Caco-2 (cell line): ENCODE results near the gene CAPN2. TPM values are rescaled to one million over a fixed set of nuclear protein-coding genes. Genes with fewer than 3 reads are reported as not detected.
A peak's percentile ranks its signal among the peaks of the same experiment; 100 is the strongest.

Experiments
- BruUV-seq: library from RNA; stranded (reverse); fragments of 400-500 nt; replicated peaks from 2 replicates; lab custom pipeline; 2021; lab: Mats Ljungman, UMichigan
- CTCF ChIA-PET: fragments of 300-600 bp; sonication (Branson Sonifier 250); formaldehyde crosslinking; loops from one replicate; lab custom pipeline; 2022; ENCODE audit warnings: antibody characterized with exemption; lab: Charles Lee
- POLR2A ChIA-PET: fragments of 300-600 bp; sonication (Branson Sonifier 250); formaldehyde crosslinking; loops from one replicate; lab custom pipeline; 2022; ENCODE audit warnings: antibody characterized with exemption; lab: Charles Lee
- DNase-seq, 2 experiments: peaks; one replicate each; pipeline versions ENCODE4 v3.0.0 to v3.0.0-alpha.2; 2020 to 2022
- H3K27me3 ChIP-seq: replicated peaks from 2 replicates; pipeline ENCODE4 v1.6.0; 2011; ENCODE audit warnings: low read length; ENCODE audit not compliant: control insufficient read depth, insufficient read depth
- H3K36me3 ChIP-seq: 2 replicates; pipeline ENCODE4 v1.5.1; 2011; ENCODE audit warnings: low read length; ENCODE audit not compliant: control insufficient read depth, insufficient read depth
- H3K4me1 ChIP-seq: fragments of 250-450 bp; sonication (Bioruptor Pico); 2 replicates; pipeline ENCODE4 v1.5.1; 2020; ENCODE audit warnings: mild to moderate bottlenecking
- H3K4me3 ChIP-seq: 2 replicates; pipeline ENCODE4 v1.5.1; 2011; ENCODE audit warnings: low read depth, mild to moderate bottlenecking, control low read depth, low read length
- H3K9me3 ChIP-seq: fragments of 250-450 bp; sonication (Bioruptor Pico); 2 replicates; pipeline ENCODE4 v1.5.1; 2020; ENCODE audit warnings: mild to moderate bottlenecking, moderate library complexity
- H3K27ac Mint-ChIP-seq: one replicate; pipeline ENCODE4 v1.8.0; 2022; ENCODE audit warnings: mixed read lengths; ENCODE audit not compliant: unreplicated experiment
- H3K27me3 Mint-ChIP-seq: one replicate; pipeline ENCODE4 v1.8.0; 2022; ENCODE audit warnings: mixed read lengths; ENCODE audit not compliant: insufficient read depth, unreplicated experiment
- H3K36me3 Mint-ChIP-seq: one replicate; pipeline ENCODE4 v1.8.0; 2022; ENCODE audit warnings: mild to moderate bottlenecking, mixed read lengths; ENCODE audit not compliant: insufficient read depth, unreplicated experiment
- H3K4me1 Mint-ChIP-seq: one replicate; pipeline ENCODE4 v1.8.0; 2022; ENCODE audit warnings: low read depth, mixed read lengths; ENCODE audit not compliant: unreplicated experiment
- H3K4me3 Mint-ChIP-seq: one replicate; pipeline ENCODE4 v1.8.0; 2022; ENCODE audit warnings: mild to moderate bottlenecking, moderate library complexity, mixed read lengths; ENCODE audit not compliant: unreplicated experiment
- H3K9me3 Mint-ChIP-seq: one replicate; pipeline ENCODE4 v1.8.0; 2022; ENCODE audit warnings: mixed read lengths; ENCODE audit not compliant: unreplicated experiment
- CTCF ChIP-seq, 2 experiments: fragments of 200-600 bp in 1 of 2; IDR thresholded peaks; 1 replicate in 1 of 2; 2 replicates in 1 of 2; pipeline versions ENCODE4 v1.5.1 to v1.8.0; 2011 to 2022; ENCODE audit warnings: antibody characterized with exemption in 1 of 2, control low read depth in 1 of 2, inconsistent platforms in 1 of 2, low read depth in 1 of 2, low read length in 1 of 2, mild to moderate bottlenecking in 1 of 2, moderate library complexity in 1 of 2; ENCODE audit not compliant: insufficient read depth in 1 of 2, severe bottlenecking in 1 of 2, unreplicated experiment in 1 of 2
- intact Hi-C: fragments of 100-400 bp; cut with micrococcal nuclease; formaldehyde crosslinking; loops from one replicate; pipeline ENCODE4 v1.10.0; 2022; ENCODE audit not compliant: unreplicated experiment
- total RNA-seq: library from RNA; stranded (reverse); gene quantifications from 2 replicates; pipeline ENCODE4 v1.2.3, GENCODE V29; 2022

The CAPN2 gene
- total RNA-seq, 1 experiment from 2014 or later = 157 TPM

DNA sequence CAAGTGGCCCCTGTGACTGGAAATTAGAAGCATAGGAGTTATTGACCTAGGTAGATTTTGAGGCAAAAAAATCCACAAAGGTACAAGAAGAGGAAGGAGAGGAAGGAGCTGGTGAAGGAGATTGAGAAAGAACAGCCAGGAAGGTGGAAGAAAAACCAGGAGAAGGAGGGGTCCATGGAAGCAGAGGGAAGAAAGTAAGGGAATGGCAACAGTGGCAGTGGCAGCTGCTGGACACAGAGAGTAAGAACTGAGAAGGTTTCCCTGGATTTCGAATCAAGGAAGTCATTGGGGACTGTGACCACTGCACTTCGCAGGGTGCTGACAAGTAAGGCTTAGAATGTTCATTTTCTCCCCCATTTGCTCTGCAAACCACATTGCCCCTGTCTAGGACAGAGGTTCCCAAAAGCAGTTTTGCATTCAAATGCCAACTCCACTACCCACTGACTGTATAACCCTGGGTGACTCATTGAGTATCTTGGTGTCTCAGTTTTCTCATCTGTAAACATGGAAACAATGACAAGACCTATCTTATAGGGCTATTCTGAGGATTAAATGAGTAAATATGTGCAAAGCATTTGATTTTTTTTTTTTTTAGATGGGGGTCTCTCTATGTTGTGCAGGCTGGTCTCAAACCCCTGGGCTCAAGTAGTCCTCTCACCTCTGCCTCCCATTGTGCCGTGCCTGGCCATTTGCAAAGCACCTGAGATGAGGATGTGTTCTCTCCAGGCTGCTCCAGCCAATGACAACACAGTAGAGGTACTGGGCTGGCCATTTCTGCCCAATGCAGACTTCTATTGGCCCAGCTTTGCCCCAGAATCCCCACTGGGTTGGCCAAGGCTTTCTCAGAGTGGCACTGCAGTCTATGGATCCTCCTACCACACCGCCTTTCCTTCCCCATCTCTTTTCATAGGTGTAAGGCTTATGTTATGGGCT is 9.3 kb upstream of the CAPN2 start:
- Histone ChIP-seq H3K36me3 (no peaks in the 10 kb centered on the region), H3K9me3 (no peaks in the 10 kb centered on the region), H3K4me3 (no peak overlapping the region), H3K27me3 (no peaks in the 10 kb centered on the region), H3K4me1 (peaks cover 55% of the 10 kb centered on the region)
- H3K4me3 Mint-ChIP-seq = no peak overlapping the region
- ChIA-PET CTCF (no interaction called here), POLR2A (no interaction called here)
- BruUV-seq = no TSS peak
- H3K27me3 Mint-ChIP-seq = no peaks in the 10 kb centered on the region
- H3K36me3 Mint-ChIP-seq = peaks cover 6% of the 10 kb centered on the region
- no peak for TF ChIP-seq CTCF (IDR thresholded peaks at IDR 0.05; ENCODE audit: insufficient read depth in 1 of 2, low read depth in 1 of 2, low read length in 1 of 2, severe bottlenecking in 1 of 2, unreplicated experiment in 1 of 2)
- peak overlapping the region; percentile 18 for H3K27ac Mint-ChIP-seq
- peaks cover 61% of the 10 kb centered on the region for H3K4me1 Mint-ChIP-seq
- intact Hi-C loops = no loop called here
- no peaks in the 10 kb centered on the region for H3K9me3 Mint-ChIP-seq
- no peak for DNase-seq

DNA sequence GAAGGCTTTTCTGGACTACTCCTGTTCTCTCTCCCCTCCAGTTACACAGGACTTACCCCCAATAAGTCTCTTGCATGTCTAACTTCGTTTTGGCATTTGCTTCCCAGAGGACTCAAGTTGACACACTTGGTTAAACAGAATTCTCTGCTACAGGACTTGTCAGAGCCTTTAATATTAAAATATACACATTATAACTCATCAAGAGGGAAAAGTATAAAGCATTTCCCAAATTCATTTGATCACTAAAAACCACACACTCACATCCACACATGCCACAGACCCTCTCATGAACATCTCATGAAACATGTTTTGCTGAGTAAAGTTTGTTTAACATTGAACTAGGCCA is 8.7 kb upstream of the CAPN2 start:
- no peaks in the 10 kb centered on the region for H3K36me3 ChIP-seq
- Mint-ChIP-seq H3K4me3 (no peak overlapping the region), H3K9me3 (no peaks in the 10 kb centered on the region), H3K4me1 (peaks cover 67% of the 10 kb centered on the region), H3K36me3 (peaks cover 6% of the 10 kb centered on the region), H3K27me3 (no peaks in the 10 kb centered on the region), H3K27ac (no peak overlapping the region)
- H3K4me3 ChIP-seq = no peak overlapping the region
- ChIA-PET POLR2A (no interaction called here), CTCF (no interaction called here)
- no peak for TF ChIP-seq CTCF (IDR thresholded peaks at IDR 0.05; ENCODE audit: insufficient read depth in 1 of 2, low read depth in 1 of 2, low read length in 1 of 2, severe bottlenecking in 1 of 2, unreplicated experiment in 1 of 2)
- intact Hi-C loops = no loop called here
- BruUV-seq = no TSS peak
- DNase-seq = no peak
- peaks cover 58% of the 10 kb centered on the region for H3K4me1 ChIP-seq
- H3K27me3 ChIP-seq = no peaks in the 10 kb centered on the region
- no peaks in the 10 kb centered on the region for H3K9me3 ChIP-seq

- no peak overlapping the region for H3K4me3 ChIP-seq
- POLR2A ChIA-PET = interaction anchor here (1.6 kb wide), 1 partner anchor 13 kb away, joined by 4 read pairs; no protein-coding TSS in a partner anchor
- TF ChIP-seq CTCF (IDR thresholded peaks at IDR 0.05; ENCODE audit: insufficient read depth in 1 of 2, low read depth in 1 of 2, low read length in 1 of 2, severe bottlenecking in 1 of 2, unreplicated experiment in 1 of 2) = no peak
- no TSS peak for BruUV-seq
- H3K9me3 ChIP-seq = no peaks in the 10 kb centered on the region
- H3K27me3 ChIP-seq = no peaks in the 10 kb centered on the region
- H3K27ac Mint-ChIP-seq = peak overlapping the region; percentile 8
- peaks cover 67% of the 10 kb centered on the region for H3K4me1 ChIP-seq
- no peaks in the 10 kb centered on the region for H3K36me3 ChIP-seq
- H3K4me1 Mint-ChIP-seq = peaks cover 65% of the 10 kb centered on the region
- H3K9me3 Mint-ChIP-seq = no peaks in the 10 kb centered on the region
- H3K27me3 Mint-ChIP-seq = no peaks in the 10 kb centered on the region
- no peak for DNase-seq
- intact Hi-C loops = no loop called here
- CTCF ChIA-PET = interaction anchor here (0.6 kb wide), 1 partner anchor 45 kb away, joined by 6 read pairs; no protein-coding TSS in a partner anchor
- H3K36me3 Mint-ChIP-seq = peaks cover 6% of the 10 kb centered on the region
- no peak overlapping the region for H3K4me3 Mint-ChIP-seq
Observed at GRCh38 chr1:223704921-223705878, 7.1 kb upstream of the CAPN2 start.
